Bronchial epithelial cell (primary cell): ENCODE data around the gene CRACR2A. TPM values are rescaled to one million over a fixed set of nuclear protein-coding genes. Genes with fewer than 3 reads are reported as not detected.

Experiments used
- DNase-seq: peaks from one replicate; pipeline ENCODE4 v3.0.0-alpha.2; 2010; ENCODE audit warnings: low read depth
- FAIRE-seq: peaks from 2 replicates; lab custom pipeline; 2011; peaks lifted over from hg19 to GRCh38; lab: Jason Lieb, UNC
- H3K27me3 ChIP-seq: 2 replicates; pipeline ENCODE4 v1.5.1; 2011; ENCODE audit warnings: low read length; ENCODE audit not compliant: control insufficient read depth, insufficient read depth
- H3K36me3 ChIP-seq: 2 replicates; pipeline ENCODE4 v1.5.1; 2011; ENCODE audit warnings: low read length; ENCODE audit not compliant: control insufficient read depth, insufficient read depth
- H3K4me3 ChIP-seq: 2 replicates; pipeline ENCODE4 v1.5.1; 2011; ENCODE audit warnings: mild to moderate bottlenecking, low read depth, low read length, control low read depth
- total RNA-seq: library from RNA; depleted of rRNA; stranded (reverse); fragments of >200 nt; gene quantifications from 2 replicates; pipeline ENCODE4 v1.2.1, GENCODE V29; 2014
- TF ChIP-seq, protein P1 (sequence below): IDR thresholded peaks from 2 replicates; pipeline ENCODE4 v1.5.1; 2011; ENCODE audit warnings: mild to moderate bottlenecking, moderate library complexity, low read length, control low read depth, inconsistent platforms; ENCODE audit not compliant: insufficient read depth, severe bottlenecking

Gene CRACR2A
- total RNA-seq, 1 donor from 2014 or later: 1.1 TPM

DNA sequence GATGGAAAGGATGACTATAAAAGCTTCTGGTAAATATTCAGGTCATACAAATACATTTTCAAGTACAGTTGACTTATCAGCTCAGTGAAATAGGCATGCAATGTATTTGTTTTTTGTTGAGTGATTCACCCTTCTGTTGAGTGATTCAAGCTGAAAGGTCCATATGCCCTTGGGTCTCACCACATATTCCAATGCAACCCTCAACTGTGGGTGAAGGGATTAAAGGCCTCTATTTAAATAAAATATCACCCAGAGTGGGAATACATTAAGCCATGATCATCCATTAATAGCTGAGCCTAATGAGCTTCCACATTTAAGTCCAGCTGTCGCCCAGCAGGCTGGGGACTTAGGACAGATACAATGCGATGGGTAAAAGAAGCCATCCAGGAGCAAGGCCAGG, 120.2 kb downstream of the CRACR2A start:
- TF ChIP-seq, protein P1, sequence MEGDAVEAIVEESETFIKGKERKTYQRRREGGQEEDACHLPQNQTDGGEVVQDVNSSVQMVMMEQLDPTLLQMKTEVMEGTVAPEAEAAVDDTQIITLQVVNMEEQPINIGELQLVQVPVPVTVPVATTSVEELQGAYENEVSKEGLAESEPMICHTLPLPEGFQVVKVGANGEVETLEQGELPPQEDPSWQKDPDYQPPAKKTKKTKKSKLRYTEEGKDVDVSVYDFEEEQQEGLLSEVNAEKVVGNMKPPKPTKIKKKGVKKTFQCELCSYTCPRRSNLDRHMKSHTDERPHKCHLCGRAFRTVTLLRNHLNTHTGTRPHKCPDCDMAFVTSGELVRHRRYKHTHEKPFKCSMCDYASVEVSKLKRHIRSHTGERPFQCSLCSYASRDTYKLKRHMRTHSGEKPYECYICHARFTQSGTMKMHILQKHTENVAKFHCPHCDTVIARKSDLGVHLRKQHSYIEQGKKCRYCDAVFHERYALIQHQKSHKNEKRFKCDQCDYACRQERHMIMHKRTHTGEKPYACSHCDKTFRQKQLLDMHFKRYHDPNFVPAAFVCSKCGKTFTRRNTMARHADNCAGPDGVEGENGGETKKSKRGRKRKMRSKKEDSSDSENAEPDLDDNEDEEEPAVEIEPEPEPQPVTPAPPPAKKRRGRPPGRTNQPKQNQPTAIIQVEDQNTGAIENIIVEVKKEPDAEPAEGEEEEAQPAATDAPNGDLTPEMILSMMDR: no peak
- peak; percentile 45 for DNase-seq
- no peak for FAIRE-seq
- no peaks in the 10 kb centered on the region for H3K27me3 ChIP-seq
- no peak overlapping the region for H3K4me3 ChIP-seq
- no peaks in the 10 kb centered on the region for H3K36me3 ChIP-seq

DNA sequence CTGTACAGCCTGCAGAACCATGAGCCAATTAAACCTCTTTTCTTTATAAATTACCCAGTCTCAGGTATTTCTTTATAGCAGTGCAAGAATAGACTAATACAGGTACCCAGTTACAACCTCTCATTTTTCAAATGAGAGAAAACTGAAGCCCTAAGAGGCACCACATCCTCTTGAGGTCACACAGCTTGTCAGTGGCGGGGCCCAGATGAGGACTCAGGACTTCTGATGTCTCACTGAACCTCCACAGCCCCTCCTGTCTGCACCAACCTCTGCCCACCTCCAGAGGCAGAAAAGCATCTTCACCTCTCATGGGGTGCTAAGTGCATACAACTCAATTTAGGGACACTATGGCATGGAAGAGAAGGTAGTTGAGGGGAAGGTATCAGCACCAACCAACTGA, 120.7 kb downstream of the CRACR2A start:
- FAIRE-seq (no peak), DNase-seq (no peak)
- TF ChIP-seq, protein P1: no peak
- Histone ChIP-seq H3K36me3 (no peaks in the 10 kb centered on the region), H3K4me3 (no peak overlapping the region), H3K27me3 (no peaks in the 10 kb centered on the region)

DNA sequence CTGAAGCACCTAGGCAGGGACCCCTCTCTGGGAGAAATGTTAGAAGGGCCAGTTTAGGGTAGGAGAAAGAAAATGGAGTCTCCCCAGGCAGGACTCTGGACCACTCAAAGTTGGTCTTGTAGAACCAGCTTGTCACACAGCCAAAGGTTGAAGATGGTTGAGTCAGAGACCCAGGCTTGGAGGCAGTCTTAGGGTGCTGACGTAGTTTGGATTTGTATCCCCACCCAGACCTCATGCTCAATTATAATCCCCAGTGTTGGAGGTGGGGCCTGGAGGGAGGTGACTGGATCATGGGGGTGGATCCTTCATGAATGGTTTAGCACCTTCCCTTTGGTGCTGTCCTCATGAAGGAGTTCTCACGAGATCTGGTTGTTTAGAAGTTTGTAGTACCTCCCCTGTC, 121.2 kb downstream of the CRACR2A start:
- Histone ChIP-seq H3K36me3 (no peaks in the 10 kb centered on the region), H3K27me3 (no peaks in the 10 kb centered on the region), H3K4me3 (no peak overlapping the region)
- TF ChIP-seq, protein P1: no peak
- no peak for FAIRE-seq
- no peak for DNase-seq

DNA sequence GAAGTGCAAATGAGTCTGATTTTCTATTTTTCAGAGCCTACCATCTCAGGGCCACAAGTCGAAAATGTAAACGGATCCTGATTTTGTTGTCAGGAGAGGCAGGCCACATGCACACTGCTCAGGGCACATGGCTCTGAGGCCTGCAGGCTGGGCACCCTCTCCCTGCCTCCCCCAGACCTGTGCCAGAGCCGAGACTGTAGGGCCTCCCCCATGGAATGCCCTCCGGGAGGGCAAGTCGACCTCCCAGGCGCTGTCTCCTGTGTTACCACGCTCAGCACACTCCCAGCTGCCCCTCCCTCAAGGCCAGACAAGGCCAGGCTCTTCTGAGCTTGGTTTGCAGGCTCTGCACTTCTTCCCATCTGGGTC, 121.7 kb downstream of the CRACR2A start:
- no peak for DNase-seq
- Histone ChIP-seq H3K36me3 (no peaks in the 10 kb centered on the region), H3K4me3 (no peak overlapping the region), H3K27me3 (no peaks in the 10 kb centered on the region)
- TF ChIP-seq, protein P1: no peak
- FAIRE-seq: no peak

DNA sequence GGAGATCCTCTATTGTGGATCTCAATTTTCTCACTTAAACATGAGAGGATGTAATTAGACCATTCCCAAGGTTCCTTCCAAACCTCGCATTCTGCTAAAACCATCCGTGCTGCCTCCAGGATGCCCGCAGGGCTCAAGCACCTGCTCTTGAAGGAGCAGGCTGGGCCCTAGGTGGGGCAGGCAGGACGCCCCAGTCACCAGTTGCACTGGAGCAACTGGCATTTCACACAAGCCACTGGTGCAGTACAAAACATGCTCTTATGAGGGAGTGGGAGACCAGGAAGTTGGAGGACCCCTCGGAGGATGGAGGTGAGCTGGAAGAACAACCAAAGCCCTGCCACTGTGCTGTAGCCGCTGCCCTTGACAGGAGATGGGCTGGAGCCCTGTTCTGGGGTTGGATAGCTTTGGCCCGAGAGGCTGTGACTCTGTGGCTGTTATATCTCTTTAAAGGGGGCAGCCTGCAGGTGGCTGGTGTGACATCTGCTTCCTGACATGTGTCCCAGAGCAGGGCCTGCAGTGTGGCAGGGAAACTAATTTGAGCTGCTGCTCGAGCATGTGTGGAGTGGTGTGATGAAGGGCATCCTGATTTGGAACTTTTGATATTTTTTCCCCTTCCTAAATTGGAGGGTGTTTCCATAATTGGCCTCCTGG, 122.2 kb downstream of the CRACR2A start:
- DNase-seq (no peak), FAIRE-seq (no peak)
- Histone ChIP-seq H3K27me3 (no peaks in the 10 kb centered on the region), H3K4me3 (no peak overlapping the region), H3K36me3 (no peaks in the 10 kb centered on the region)
- TF ChIP-seq, protein P1: no peak

DNA sequence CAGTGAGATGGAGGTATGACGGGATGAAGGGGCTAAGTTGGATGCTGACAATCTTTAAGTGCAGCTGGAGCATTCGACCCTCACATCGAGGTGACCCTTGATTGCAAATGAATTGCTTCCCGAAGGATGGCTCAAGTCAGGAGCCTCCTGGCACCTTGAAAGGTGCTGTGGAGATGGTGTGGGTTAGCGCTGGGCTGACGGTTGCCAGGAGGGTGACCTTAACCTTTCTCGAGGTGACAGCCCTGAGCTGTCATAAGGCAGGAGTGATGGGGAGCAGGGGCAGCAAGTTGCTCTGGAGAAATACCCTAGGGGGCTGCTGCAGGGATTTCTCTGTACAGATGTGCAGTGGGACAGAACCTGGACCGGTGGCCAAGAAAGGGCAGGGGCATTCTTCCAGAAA, 122.8 kb downstream of the CRACR2A start:
- Histone ChIP-seq H3K27me3 (no peaks in the 10 kb centered on the region), H3K4me3 (no peak overlapping the region), H3K36me3 (no peaks in the 10 kb centered on the region)
- no peak for FAIRE-seq
- TF ChIP-seq, protein P1: no peak
- DNase-seq: no peak
